Astrocyte of the spinal cord (primary cell): Measurements from ENCODE around the gene CD55.

Experiments used
- DNase-seq: peaks from one replicate; pipeline ENCODE4 v3.0.0; 2011; ENCODE audit warnings: low read depth, low spot score
- H3K4me3 ChIP-seq: 2 replicates; pipeline ENCODE4 v1.5.1; 2011; ENCODE audit warnings: low read depth, mild to moderate bottlenecking, low read length, moderate library complexity
- CTCF ChIP-seq: IDR thresholded peaks from 2 replicates; pipeline ENCODE4 v1.5.1; 2012; ENCODE audit warnings: low read depth, mild to moderate bottlenecking, low read length, inconsistent platforms
- in situ Hi-C: cut with HindIII; loops from 2 replicates; pipeline ENCODE4 v1.10.0; 2017; ENCODE audit warnings: low sequenced_read_pairs

CD55 gene

GRCh38 chr1:207289756-207290155 lies 31.7 kb upstream of the CD55 start:
- no peak for DNase-seq
- H3K4me3 ChIP-seq = no peak overlapping the region
- no peak for TF ChIP-seq CTCF
- in situ Hi-C loops = no loop called here

- no peak for TF ChIP-seq CTCF
- no peak for DNase-seq
- no peak overlapping the region for H3K4me3 ChIP-seq
- in situ Hi-C loops = no loop called here
Observed at GRCh38 chr1:207291723-207292122, 29.8 kb upstream of the CD55 start.

- no peak overlapping the region for H3K4me3 ChIP-seq
- in situ Hi-C loops = no loop called here
- TF ChIP-seq CTCF = no peak
- no peak for DNase-seq
Observed at GRCh38 chr1:207298186-207298585, 23.3 kb upstream of the CD55 start.

- TF ChIP-seq CTCF = no peak
- no peak overlapping the region for H3K4me3 ChIP-seq
- DNase-seq = no peak
- in situ Hi-C loops = no loop called here
Observed at GRCh38 chr1:207298636-207299398, 22.7 kb upstream of the CD55 start.

- DNase-seq = no peak
- TF ChIP-seq CTCF = no peak
- no peak overlapping the region for H3K4me3 ChIP-seq
- in situ Hi-C loops = no loop called here
Observed at GRCh38 chr1:207300970-207301369, 20.5 kb upstream of the CD55 start.

GRCh38 chr1:207302618-207303393 lies 18.7 kb upstream of the CD55 start:
- no peak for DNase-seq
- no peak for TF ChIP-seq CTCF
- in situ Hi-C loops = no loop called here

More at GRCh38 chr1:207302618-207303393, 18.7 kb upstream of the CD55 start:
- no peak overlapping the region for H3K4me3 ChIP-seq
